Fibroblast of lung (primary cell): ENCODE measurements around the gene GSG1L. TPM values are rescaled to one million over a fixed set of nuclear protein-coding genes. Genes with fewer than 3 reads are reported as not detected.

Experiments used
- DNase-seq, 2 donors: peaks; one replicate each; pipeline versions ENCODE4 v3.0.0 to v3.0.0-alpha.2; 2010; ENCODE audit warnings: low read depth in 2 of 2
- H2AFZ ChIP-seq: 2 replicates; pipeline ENCODE4 v1.5.1; 2012; ENCODE audit warnings: low read length, control low read depth, inconsistent platforms
- H3K27ac ChIP-seq: 2 replicates; pipeline ENCODE4 v1.5.1; 2011; ENCODE audit warnings: low read length, control low read depth; ENCODE audit not compliant: insufficient read depth
- H3K27me3 ChIP-seq: 2 replicates; pipeline ENCODE4 v1.5.1; 2011; ENCODE audit warnings: mild to moderate bottlenecking, low read length; ENCODE audit not compliant: control insufficient read depth, insufficient read depth
- H3K36me3 ChIP-seq: 2 replicates; pipeline ENCODE4 v1.5.1; 2011; ENCODE audit warnings: low read length; ENCODE audit not compliant: control insufficient read depth, insufficient read depth
- H3K4me1 ChIP-seq: 2 replicates; pipeline ENCODE4 v1.5.1; 2011; ENCODE audit warnings: low read length; ENCODE audit not compliant: control insufficient read depth, insufficient read depth; ENCODE audit errors: extremely low read depth
- H3K4me2 ChIP-seq: 2 replicates; pipeline ENCODE4 v1.5.1; 2011; ENCODE audit warnings: low read length, control low read depth; ENCODE audit not compliant: insufficient read depth; ENCODE audit errors: extremely low read depth
- H3K4me3 ChIP-seq, 4 experiments: fragments of 200-600 bp in 1 of 4; sonication (generic) in 1 of 4; replicated peaks in 1 of 4; 2 replicates each; pipeline ENCODE4 v1.5.1; 2011 to 2016; ENCODE audit warnings: low read length in 4 of 4, low read depth in 3 of 4, mild to moderate bottlenecking in 3 of 4, control low read depth in 2 of 4, inconsistent platforms in 1 of 4, mixed read lengths in 1 of 4; ENCODE audit not compliant: insufficient read depth in 1 of 4; ENCODE audit errors: control extremely low read depth in 1 of 4
- H3K79me2 ChIP-seq: 2 replicates; pipeline ENCODE4 v1.5.1; 2012; ENCODE audit warnings: mild to moderate bottlenecking, low read length, inconsistent platforms; ENCODE audit not compliant: control insufficient read depth, insufficient read depth
- H3K9ac ChIP-seq: 2 replicates; pipeline ENCODE4 v1.5.1; 2011; ENCODE audit warnings: mild to moderate bottlenecking, low read length, control low read depth; ENCODE audit not compliant: insufficient read depth
- H3K9me3 ChIP-seq: 2 replicates; pipeline ENCODE4 v1.5.1; 2012; ENCODE audit warnings: low read depth, low read length; ENCODE audit not compliant: control insufficient read depth, insufficient read depth
- H4K20me1 ChIP-seq: 2 replicates; pipeline ENCODE4 v1.5.1; 2011; ENCODE audit warnings: low read length; ENCODE audit not compliant: control insufficient read depth, insufficient read depth; ENCODE audit errors: extremely low read depth
- EZH2 ChIP-seq: IDR thresholded peaks from 2 replicates; pipeline ENCODE4 v1.5.1; 2012; ENCODE audit warnings: low read length, control low read depth, mild to moderate bottlenecking; ENCODE audit errors: missing control alignments
- polyA plus RNA-seq, 2 donors: library from polyadenylated mRNA; depleted of rRNA in 1 of 2; stranded (reverse) in 1 of 2; unstranded in 1 of 2; fragments of >200 nt; gene quantifications; 2 replicates each; pipeline ENCODE4 v1.2.1, GENCODE V29; 2011 to 2012; ENCODE audit warnings: missing spikeins in 1 of 2
- total RNA-seq: library from RNA; depleted of rRNA; stranded (reverse); fragments of >200 nt; gene quantifications from 2 replicates; pipeline ENCODE4 v1.2.1, GENCODE V29; 2014
- TF ChIP-seq, protein P1 (sequence below), 2 donors: IDR thresholded peaks in 1 of 2; conservative IDR thresholded peaks in 1 of 2; 1 replicate in 1 of 2; 2 replicates in 1 of 2; pipeline ENCODE4 v1.5.1; 2011 to 2012; ENCODE audit warnings: low read length in 2 of 2, control low read depth in 1 of 2, inconsistent platforms in 1 of 2, low read depth in 1 of 2, mild to moderate bottlenecking in 1 of 2

GSG1L gene
- total and polyA plus RNA-seq, 2 donors (not counting 1 experiment from before 2014, with no cell fraction given): not detected

DNA sequence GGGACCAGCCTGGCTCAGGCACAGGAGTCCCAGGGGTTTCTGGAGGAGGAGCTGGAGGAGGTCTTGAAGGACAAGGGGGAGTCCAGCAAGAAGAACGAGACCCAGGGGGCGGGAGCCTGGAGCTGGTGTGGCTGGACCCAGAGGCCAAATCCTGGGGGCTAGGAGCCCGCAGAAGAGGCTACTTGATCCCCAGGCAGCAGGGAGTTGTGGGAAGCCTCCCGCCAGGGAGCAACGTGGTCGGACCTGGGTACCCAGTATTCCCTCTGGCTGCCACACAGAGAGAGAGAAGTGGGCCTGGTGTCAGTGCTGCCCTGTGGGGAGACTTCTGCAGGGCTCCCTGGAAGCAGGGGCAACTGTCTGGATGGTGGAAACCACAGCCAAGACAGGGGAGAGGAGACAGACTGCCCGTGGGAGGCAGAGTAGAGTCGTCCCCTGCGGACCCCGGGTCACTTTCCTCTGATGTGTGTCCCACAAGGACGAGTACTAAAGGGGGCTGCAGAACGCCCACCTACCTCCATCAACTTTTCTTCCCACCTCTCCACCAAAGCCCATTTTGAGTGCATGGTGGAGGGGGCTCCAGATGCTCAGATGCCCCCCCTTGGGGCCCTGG lies 160.4 kb downstream of the GSG1L start:
- H3K36me3 ChIP-seq: no peaks in the 10 kb centered on the region
- no peak overlapping the region for H3K9ac ChIP-seq
- H4K20me1 ChIP-seq: no peaks in the 10 kb centered on the region
- H3K4me2 ChIP-seq: no peak overlapping the region
- DNase-seq: no peak
- no peak overlapping the region for H3K27ac ChIP-seq
- no peak overlapping the region for H2AFZ ChIP-seq
- no peak overlapping the region for H3K4me3 ChIP-seq
- TF ChIP-seq, protein P1, sequence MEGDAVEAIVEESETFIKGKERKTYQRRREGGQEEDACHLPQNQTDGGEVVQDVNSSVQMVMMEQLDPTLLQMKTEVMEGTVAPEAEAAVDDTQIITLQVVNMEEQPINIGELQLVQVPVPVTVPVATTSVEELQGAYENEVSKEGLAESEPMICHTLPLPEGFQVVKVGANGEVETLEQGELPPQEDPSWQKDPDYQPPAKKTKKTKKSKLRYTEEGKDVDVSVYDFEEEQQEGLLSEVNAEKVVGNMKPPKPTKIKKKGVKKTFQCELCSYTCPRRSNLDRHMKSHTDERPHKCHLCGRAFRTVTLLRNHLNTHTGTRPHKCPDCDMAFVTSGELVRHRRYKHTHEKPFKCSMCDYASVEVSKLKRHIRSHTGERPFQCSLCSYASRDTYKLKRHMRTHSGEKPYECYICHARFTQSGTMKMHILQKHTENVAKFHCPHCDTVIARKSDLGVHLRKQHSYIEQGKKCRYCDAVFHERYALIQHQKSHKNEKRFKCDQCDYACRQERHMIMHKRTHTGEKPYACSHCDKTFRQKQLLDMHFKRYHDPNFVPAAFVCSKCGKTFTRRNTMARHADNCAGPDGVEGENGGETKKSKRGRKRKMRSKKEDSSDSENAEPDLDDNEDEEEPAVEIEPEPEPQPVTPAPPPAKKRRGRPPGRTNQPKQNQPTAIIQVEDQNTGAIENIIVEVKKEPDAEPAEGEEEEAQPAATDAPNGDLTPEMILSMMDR (conservative IDR thresholded peaks at IDR 0.05 in 1 of 2, IDR thresholded peaks at IDR 0.05 in 1 of 2; ENCODE audit: low read depth in 1 of 2, low read length in 2 of 2): no peak
- no peak for TF ChIP-seq EZH2
- H3K9me3 ChIP-seq: no peaks in the 10 kb centered on the region
- no peaks in the 10 kb centered on the region for H3K4me1 ChIP-seq
- no peaks in the 10 kb centered on the region for H3K79me2 ChIP-seq
- H3K27me3 ChIP-seq: no peaks in the 10 kb centered on the region

GRCh38 chr16:27902551-27902950 lies 161.0 kb downstream of the GSG1L start:
- H3K27me3 ChIP-seq: no peaks in the 10 kb centered on the region
- H3K9ac ChIP-seq: no peak overlapping the region
- no peaks in the 10 kb centered on the region for H3K36me3 ChIP-seq
- no peaks in the 10 kb centered on the region for H4K20me1 ChIP-seq
- H3K27ac ChIP-seq: no peak overlapping the region
- H3K9me3 ChIP-seq: no peaks in the 10 kb centered on the region
- no peaks in the 10 kb centered on the region for H3K79me2 ChIP-seq
- H3K4me2 ChIP-seq: no peak overlapping the region
- H2AFZ ChIP-seq: no peak overlapping the region
- no peak for DNase-seq
- no peaks in the 10 kb centered on the region for H3K4me1 ChIP-seq
- no peak overlapping the region for H3K4me3 ChIP-seq
- TF ChIP-seq, protein P1 (conservative IDR thresholded peaks at IDR 0.05 in 1 of 2, IDR thresholded peaks at IDR 0.05 in 1 of 2; ENCODE audit: low read depth in 1 of 2, low read length in 2 of 2): no peak
- TF ChIP-seq EZH2: no peak

DNA sequence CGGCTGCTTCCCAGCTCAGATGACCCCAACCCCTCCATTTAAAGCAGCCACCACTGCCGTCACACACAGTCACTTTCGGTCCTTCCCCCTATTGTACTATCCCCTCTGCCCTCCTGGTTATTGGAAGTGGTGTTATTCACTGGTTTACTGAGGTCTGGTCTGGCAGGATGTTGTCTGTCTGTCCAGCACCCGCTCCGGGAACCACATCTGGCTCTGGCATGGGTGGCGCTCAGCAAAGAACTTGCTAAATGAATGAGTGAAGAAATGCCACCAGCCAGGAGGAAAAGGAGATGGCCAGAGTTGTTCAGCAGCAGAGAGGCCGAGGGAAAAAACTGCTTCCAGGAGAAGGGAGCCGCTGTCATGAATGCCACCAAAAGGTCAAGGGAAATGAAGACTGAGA lies 161.6 kb downstream of the GSG1L start:
- H3K27me3 ChIP-seq: no peaks in the 10 kb centered on the region
- DNase-seq: no peak
- no peaks in the 10 kb centered on the region for H4K20me1 ChIP-seq
- H3K36me3 ChIP-seq: no peaks in the 10 kb centered on the region
- no peaks in the 10 kb centered on the region for H3K4me1 ChIP-seq
- no peaks in the 10 kb centered on the region for H3K79me2 ChIP-seq
- no peak overlapping the region for H3K4me3 ChIP-seq
- no peak overlapping the region for H3K4me2 ChIP-seq
- H2AFZ ChIP-seq: no peak overlapping the region
- H3K9me3 ChIP-seq: no peaks in the 10 kb centered on the region
- TF ChIP-seq, protein P1 (conservative IDR thresholded peaks at IDR 0.05 in 1 of 2, IDR thresholded peaks at IDR 0.05 in 1 of 2; ENCODE audit: low read depth in 1 of 2, low read length in 2 of 2): no peak
- no peak for TF ChIP-seq EZH2
- no peak overlapping the region for H3K9ac ChIP-seq
- H3K27ac ChIP-seq: no peak overlapping the region
